ENCODE data around the gene CDC23. TPM values are rescaled to one million over a fixed set of nuclear protein-coding genes. Genes with fewer than 3 reads are reported as not detected.

The CDC23 gene
- polyA plus RNA-seq, 2 donors = 9.0 to 14.4 TPM

Other genes starting within 250 kb of the CDC23 start
- 1 to 10 TPM; 5.0 to 6.3 TPM for gene FAM13B, start 180.2 kb downstream of the CDC23 start, polyA plus RNA-seq
- gene WNT8A, start 129.3 kb downstream of the CDC23 start, polyA plus RNA-seq = not detected
- under 1 TPM; 0.39 to 0.90 TPM for gene NME5, start 73.9 kb downstream of the CDC23 start, polyA plus RNA-seq
- gene BRD8, start 34.7 kb downstream of the CDC23 start, polyA plus RNA-seq = 10 to 100 TPM; 25.0 to 34.7 TPM
- 1 to 10 TPM; 8.8 to 9.9 TPM for gene KIF20A, start 34.2 kb downstream of the CDC23 start, polyA plus RNA-seq
- gene GFRA3, start 61.3 kb upstream of the CDC23 start, polyA plus RNA-seq = under 1 TPM; 0.14 to 0.32 TPM
- gene CDC25C, start 118.5 kb upstream of the CDC23 start, polyA plus RNA-seq = 1 to 10 TPM; 1.0 to 1.6 TPM
- gene FAM53C, start 124.9 kb upstream of the CDC23 start, polyA plus RNA-seq = 1 to 10 TPM; 7.4 to 8.7 TPM
- gene KDM3B, start 139.4 kb upstream of the CDC23 start, polyA plus RNA-seq = 10 to 100 TPM; 18.7 to 20.7 TPM
- gene REEP2, start 225.7 kb upstream of the CDC23 start, polyA plus RNA-seq = 1 to 10 TPM; 2.0 to 2.6 TPM

All from esophagus (tissue), 2 donors.